Measurements from ENCODE around the gene EML1.

GRCh38 chr14:99745307-99745951, 47.8 kb upstream of the EML1 start:
- TF ChIP-seq, protein P1, sequence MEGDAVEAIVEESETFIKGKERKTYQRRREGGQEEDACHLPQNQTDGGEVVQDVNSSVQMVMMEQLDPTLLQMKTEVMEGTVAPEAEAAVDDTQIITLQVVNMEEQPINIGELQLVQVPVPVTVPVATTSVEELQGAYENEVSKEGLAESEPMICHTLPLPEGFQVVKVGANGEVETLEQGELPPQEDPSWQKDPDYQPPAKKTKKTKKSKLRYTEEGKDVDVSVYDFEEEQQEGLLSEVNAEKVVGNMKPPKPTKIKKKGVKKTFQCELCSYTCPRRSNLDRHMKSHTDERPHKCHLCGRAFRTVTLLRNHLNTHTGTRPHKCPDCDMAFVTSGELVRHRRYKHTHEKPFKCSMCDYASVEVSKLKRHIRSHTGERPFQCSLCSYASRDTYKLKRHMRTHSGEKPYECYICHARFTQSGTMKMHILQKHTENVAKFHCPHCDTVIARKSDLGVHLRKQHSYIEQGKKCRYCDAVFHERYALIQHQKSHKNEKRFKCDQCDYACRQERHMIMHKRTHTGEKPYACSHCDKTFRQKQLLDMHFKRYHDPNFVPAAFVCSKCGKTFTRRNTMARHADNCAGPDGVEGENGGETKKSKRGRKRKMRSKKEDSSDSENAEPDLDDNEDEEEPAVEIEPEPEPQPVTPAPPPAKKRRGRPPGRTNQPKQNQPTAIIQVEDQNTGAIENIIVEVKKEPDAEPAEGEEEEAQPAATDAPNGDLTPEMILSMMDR (IDR thresholded peaks at IDR 0.05): no peak
- no peak for TF ChIP-seq POLR2A (IDR thresholded peaks at IDR 0.05)
